ENCODE measurements around the gene CBR1.
"Not testable (repeated sequence)": the region's sequence is repeated elsewhere in the genome, so short reads cannot be mapped to it uniquely, and the experiment has no call there.

The CBR1 gene

GRCh38 chr21:36070999-36071398 is 1.2 kb downstream of the CBR1 start:
- DNase-seq: no peak
- Histone ChIP-seq H3K4me1 (ENCODE audit: low read length) (peaks cover 9% of the 10 kb centered on the region), H3K9ac (ENCODE audit: low read length) (no peak overlapping the region), H3K9me2 (replicated peaks; ENCODE audit: insufficient read depth, low read length) (no peaks in the 10 kb centered on the region), H2AFZ (ENCODE audit: low read length) (no peak overlapping the region), H3K27ac (ENCODE audit: low read length) (no peak overlapping the region), H3K4me3 (ENCODE audit: low read length) (no peak overlapping the region), H3F3A (ENCODE audit: insufficient read depth, low read length) (no peaks in the 10 kb centered on the region), H3K36me3 (replicated peaks; ENCODE audit: insufficient read depth, low read length) (no peaks in the 10 kb centered on the region), H3K9me3 (replicated peaks; ENCODE audit: insufficient read depth, low read length) (peaks cover 6% of the 10 kb centered on the region; the same call in 1 of the 2 replicates), H3K4me2 (ENCODE audit: low read depth, low read length) (peak overlapping the region; percentile 78; the same call in 1 of the 2 replicates), H3K79me2 (ENCODE audit: low read length) (no peaks in the 10 kb centered on the region), H4K20me1 (ENCODE audit: insufficient read depth, low read length) (no peaks in the 10 kb centered on the region), H3K27me3 (replicated peaks; ENCODE audit: insufficient read depth, low read length) (peaks cover 14% of the 10 kb centered on the region; the same call in 1 of the 2 replicates)
- TF ChIP-seq CTCF (IDR thresholded peaks at IDR 0.05; ENCODE audit: low read length) (no peak), EZH2phosphoT487 (IDR thresholded peaks at IDR 0.05; ENCODE audit: low read length) (no peak), EZH2 (optimal IDR thresholded peaks at IDR 0.05; ENCODE audit: low read depth, low read length) (no peak)

DNA sequence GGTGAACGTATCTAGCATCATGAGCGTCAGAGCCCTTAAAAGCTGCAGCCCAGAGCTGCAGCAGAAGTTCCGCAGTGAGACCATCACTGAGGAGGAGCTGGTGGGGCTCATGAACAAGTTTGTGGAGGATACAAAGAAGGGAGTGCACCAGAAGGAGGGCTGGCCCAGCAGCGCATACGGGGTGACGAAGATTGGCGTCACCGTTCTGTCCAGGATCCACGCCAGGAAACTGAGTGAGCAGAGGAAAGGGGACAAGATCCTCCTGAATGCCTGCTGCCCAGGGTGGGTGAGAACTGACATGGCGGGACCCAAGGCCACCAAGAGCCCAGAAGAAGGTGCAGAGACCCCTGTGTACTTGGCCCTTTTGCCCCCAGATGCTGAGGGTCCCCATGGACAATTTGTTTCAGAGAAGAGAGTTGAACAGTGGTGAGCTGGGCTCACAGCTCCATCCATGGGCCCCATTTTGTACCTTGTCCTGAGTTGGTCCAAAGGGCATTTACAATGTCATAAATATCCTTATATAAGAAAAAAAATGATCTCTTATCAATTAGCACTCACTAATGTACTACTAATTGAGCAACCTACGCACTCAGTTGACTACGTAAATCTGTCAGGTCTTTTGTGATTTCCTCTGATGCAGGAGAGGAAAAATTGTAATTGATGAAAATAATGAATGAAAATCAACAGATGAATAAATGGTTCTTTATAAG is 2.8 kb downstream of the CBR1 start:
- H3F3A ChIP-seq (ENCODE audit: insufficient read depth, low read length): peaks cover 11% of the 10 kb centered on the region
- peaks cover under 1% of the 10 kb centered on the region; the same call in 1 of the 2 replicates for H3K27me3 ChIP-seq (replicated peaks; ENCODE audit: insufficient read depth, low read length)
- H3K27ac ChIP-seq (ENCODE audit: low read length): no peak overlapping the region
- H3K9ac ChIP-seq (ENCODE audit: low read length): no peak overlapping the region
- H3K4me2 ChIP-seq (ENCODE audit: low read depth, low read length): no peak overlapping the region
- H2AFZ ChIP-seq (ENCODE audit: low read length): no peak overlapping the region
- no peaks in the 10 kb centered on the region for H4K20me1 ChIP-seq (ENCODE audit: insufficient read depth, low read length)
- peaks cover 23% of the 10 kb centered on the region for H3K4me1 ChIP-seq (ENCODE audit: low read length)
- no peak for DNase-seq
- H3K36me3 ChIP-seq (replicated peaks; ENCODE audit: insufficient read depth, low read length): no peaks in the 10 kb centered on the region
- H3K9me3 ChIP-seq (replicated peaks; ENCODE audit: insufficient read depth, low read length): peaks cover 6% of the 10 kb centered on the region; the same call in 1 of the 2 replicates
- H3K9me2 ChIP-seq (replicated peaks; ENCODE audit: insufficient read depth, low read length): no peaks in the 10 kb centered on the region
- H3K79me2 ChIP-seq (ENCODE audit: low read length): no peaks in the 10 kb centered on the region
- no peak overlapping the region for H3K4me3 ChIP-seq (ENCODE audit: low read length)
- no peak for TF ChIP-seq CTCF (IDR thresholded peaks at IDR 0.05; ENCODE audit: low read length)

- H3K27me3 ChIP-seq (replicated peaks; ENCODE audit: insufficient read depth, low read length): no peaks in the 10 kb centered on the region; the same call in 1 of the 2 replicates
- no peak for DNase-seq
- no peak overlapping the region for H3K9ac ChIP-seq (ENCODE audit: low read length)
- H3K4me2 ChIP-seq (ENCODE audit: low read depth, low read length): no peak overlapping the region
- TF ChIP-seq EZH2 (optimal IDR thresholded peaks at IDR 0.05; ENCODE audit: low read depth, low read length) (no peak), EZH2phosphoT487 (IDR thresholded peaks at IDR 0.05; ENCODE audit: low read length) (no peak), CTCF (IDR thresholded peaks at IDR 0.05; ENCODE audit: low read length) (no peak)
- no peak overlapping the region for H3K4me3 ChIP-seq (ENCODE audit: low read length)
- H3K4me1 ChIP-seq (ENCODE audit: low read length): peaks cover 29% of the 10 kb centered on the region
- peaks cover 17% of the 10 kb centered on the region for H3F3A ChIP-seq (ENCODE audit: insufficient read depth, low read length)
- no peaks in the 10 kb centered on the region for H3K9me2 ChIP-seq (replicated peaks; ENCODE audit: insufficient read depth, low read length)
- no peaks in the 10 kb centered on the region for H3K36me3 ChIP-seq (replicated peaks; ENCODE audit: insufficient read depth, low read length)
- no peaks in the 10 kb centered on the region for H4K20me1 ChIP-seq (ENCODE audit: insufficient read depth, low read length)
- H3K27ac ChIP-seq (ENCODE audit: low read length): no peak overlapping the region
- peaks cover 6% of the 10 kb centered on the region; the same call in 1 of the 2 replicates for H3K9me3 ChIP-seq (replicated peaks; ENCODE audit: insufficient read depth, low read length)
- no peak overlapping the region for H2AFZ ChIP-seq (ENCODE audit: low read length)
- H3K79me2 ChIP-seq (ENCODE audit: low read length): no peaks in the 10 kb centered on the region
Observed at GRCh38 chr21:36073181-36073580, 3.4 kb downstream of the CBR1 start.

GRCh38 chr21:36073911-36074310 is 4.1 kb downstream of the CBR1 start:
- Histone ChIP-seq H3F3A (ENCODE audit: insufficient read depth, low read length) (peaks cover 18% of the 10 kb centered on the region), H3K4me1 (ENCODE audit: low read length) (peaks cover 34% of the 10 kb centered on the region)
- not testable (repeated sequence) for H3K79me2 ChIP-seq (ENCODE audit: low read length); H3K27ac ChIP-seq (ENCODE audit: low read length); H3K4me3 ChIP-seq (ENCODE audit: low read length); H4K20me1 ChIP-seq (ENCODE audit: insufficient read depth, low read length); H3K9ac ChIP-seq (ENCODE audit: low read length); H3K27me3 ChIP-seq (replicated peaks; ENCODE audit: insufficient read depth, low read length); H3K9me2 ChIP-seq (replicated peaks; ENCODE audit: insufficient read depth, low read length); DNase-seq; H3K9me3 ChIP-seq (replicated peaks; ENCODE audit: insufficient read depth, low read length); H2AFZ ChIP-seq (ENCODE audit: low read length); H3K4me2 ChIP-seq (ENCODE audit: low read depth, low read length); H3K36me3 ChIP-seq (replicated peaks; ENCODE audit: insufficient read depth, low read length)

Measured in MM.1S (cell line).